Panc1 (cell line): ENCODE data around the gene HK1. TPM values are rescaled to one million over a fixed set of nuclear protein-coding genes. Genes with fewer than 3 reads are reported as not detected.

Experiments
- ATAC-seq: fragments of 200-7000 bp; cut with Tn5 transposase; 2 replicates; pipeline ENCODE4 v1.9.1; 2020; ENCODE audit warnings: mild to moderate bottlenecking, moderate library complexity
- BruUV-seq: library from RNA; stranded (reverse); fragments of 400-500 nt; replicated peaks from 2 replicates; lab custom pipeline; 2021; lab: Mats Ljungman, UMichigan
- CTCF ChIA-PET: fragments of 300-600 bp; sonication (Branson Sonifier 250); formaldehyde crosslinking; loops from one replicate; lab custom pipeline; 2022; ENCODE audit warnings: antibody characterized with exemption; lab: Charles Lee
- POLR2A ChIA-PET: fragments of 300-600 bp; sonication (Branson Sonifier 250); formaldehyde crosslinking; loops from one replicate; lab custom pipeline; 2022; ENCODE audit warnings: antibody characterized with exemption; lab: Charles Lee
- DNase-seq: peaks from one replicate; pipeline ENCODE4 v3.0.0-alpha.2; 2010; ENCODE audit warnings: low read depth, low spot score
- H3K27ac ChIP-seq: 2 replicates; pipeline ENCODE4 v1.5.1; 2011; ENCODE audit warnings: mild to moderate bottlenecking, low read length, inconsistent platforms
- H3K27me3 ChIP-seq: fragments of 200-500 bp; sonication (Bioruptor generic); 2 replicates; pipeline ENCODE4 v1.6.0; 2014; ENCODE audit warnings: low read length, inconsistent platforms; ENCODE audit not compliant: control insufficient read depth, insufficient read depth
- H3K36me3 ChIP-seq: fragments of 200-500 bp; sonication (Bioruptor generic); 2 replicates; pipeline ENCODE4 v1.5.1; 2014; ENCODE audit warnings: inconsistent platforms, mild to moderate bottlenecking, low read length, moderate library complexity; ENCODE audit not compliant: control insufficient read depth, insufficient read depth
- H3K4me1 ChIP-seq: 2 replicates; pipeline ENCODE4 v1.5.1; 2011; ENCODE audit warnings: inconsistent platforms, mild to moderate bottlenecking, low read length, moderate library complexity; ENCODE audit not compliant: control insufficient read depth, insufficient read depth
- H3K4me3 ChIP-seq, 2 experiments: 2 replicates each; pipeline ENCODE4 v1.5.1; 2011 to 2012; ENCODE audit warnings: low read depth in 2 of 2, low read length in 2 of 2, mild to moderate bottlenecking in 2 of 2, inconsistent platforms in 1 of 2, moderate library complexity in 1 of 2
- H3K9me3 ChIP-seq: fragments of 200-500 bp; sonication (Bioruptor generic); 2 replicates; pipeline ENCODE4 v1.5.1; 2014; ENCODE audit warnings: low read depth, mild to moderate bottlenecking, inconsistent platforms, low read length, moderate library complexity; ENCODE audit not compliant: control insufficient read depth, insufficient read depth
- CTCF ChIP-seq: fragments of 450-650 bp; IDR thresholded peaks from 2 replicates; pipeline ENCODE4 v1.5.1; 2017; ENCODE audit warnings: mild to moderate bottlenecking
- POLR2AphosphoS5 ChIP-seq: IDR thresholded peaks from 2 replicates; pipeline ENCODE4 v1.6.1; 2012; ENCODE audit warnings: mild to moderate bottlenecking, low read depth, low read length, moderate library complexity
- REST ChIP-seq, 2 experiments: IDR thresholded peaks; 2 replicates each; pipeline ENCODE4 v1.6.1; 2011 to 2012; ENCODE audit warnings: low read depth in 2 of 2, control low read depth in 1 of 2, low read length in 1 of 2, mild to moderate bottlenecking in 1 of 2, moderate library complexity in 1 of 2; ENCODE audit not compliant: insufficient read depth in 1 of 2
- SIN3A ChIP-seq: IDR thresholded peaks from 2 replicates; pipeline ENCODE4 v1.6.1; 2012; ENCODE audit warnings: low read depth, mild to moderate bottlenecking, low read length, moderate library complexity, borderline replicate concordance; ENCODE audit not compliant: insufficient read depth
- TCF7L2 ChIP-seq: IDR thresholded peaks from 2 replicates; pipeline ENCODE4 v1.6.1; 2011; ENCODE audit warnings: mild to moderate bottlenecking, low read depth, low read length, inconsistent platforms
- in situ Hi-C: cut with HindIII; loops from 2 replicates; pipeline ENCODE4 v1.10.0; 2016; ENCODE audit warnings: low sequenced_read_pairs, low pct_unique_long_range_greater_than_20kb
- intact Hi-C: fragments of 100-400 bp; cut with micrococcal nuclease; formaldehyde crosslinking; loops from one replicate; pipeline ENCODE4 v1.10.0; 2022; ENCODE audit not compliant: unreplicated experiment
- total RNA-seq: library from RNA; stranded (reverse); gene quantifications from one replicate; pipeline ENCODE4 v1.2.1, GENCODE V29; 2021; ENCODE audit not compliant: unreplicated experiment

The HK1 gene
- total RNA-seq, 1 experiment from 2014 or later, result 74.4 TPM

GRCh38 chr10:69415049-69415448 is 136.8 kb downstream of the HK1 start:
- no peaks in the 10 kb centered on the region for H3K9me3 ChIP-seq
- H3K36me3 ChIP-seq, result no peaks in the 10 kb centered on the region
- H3K27me3 ChIP-seq, result no peaks in the 10 kb centered on the region
- POLR2A ChIA-PET, result interaction anchor here (0.7 kb wide), 1 partner anchor 267 kb away, joined by 4 read pairs; no protein-coding TSS in a partner anchor
- CTCF ChIA-PET, result interaction anchor here (0.6 kb wide), 1 partner anchor 504 kb away, joined by 4 read pairs; no protein-coding TSS in a partner anchor
- ATAC-seq (no peak), DNase-seq (no peak)
- in situ Hi-C loops (no loop called here), intact Hi-C loops (no loop called here)
- H3K4me3 ChIP-seq, result no peak overlapping the region
- no peak overlapping the region for H3K27ac ChIP-seq
- no TSS peak for BruUV-seq
- TF ChIP-seq TCF7L2 (no peak), CTCF (no peak), SIN3A (no peak), REST (IDR thresholded peaks at IDR 0.05; ENCODE audit: insufficient read depth in 1 of 2, low read depth in 2 of 2, low read length in 1 of 2) (no peak), POLR2AphosphoS5 (no peak)
- no peaks in the 10 kb centered on the region for H3K4me1 ChIP-seq

- CTCF ChIA-PET, result no interaction called here
Measured at GRCh38 chr10:69415951-69416350, 137.7 kb downstream of the HK1 start.

More at GRCh38 chr10:69415951-69416350, 137.7 kb downstream of the HK1 start:
- in situ Hi-C loops (no loop called here), intact Hi-C loops (no loop called here)
- POLR2A ChIA-PET, result no interaction called here
- H3K27ac ChIP-seq, result no peak overlapping the region
- no peaks in the 10 kb centered on the region for H3K36me3 ChIP-seq
- no peak for DNase-seq
- BruUV-seq, result no TSS peak
- H3K4me3 ChIP-seq, result no peak overlapping the region
- no peak for ATAC-seq
- no peaks in the 10 kb centered on the region for H3K4me1 ChIP-seq
- TF ChIP-seq CTCF, result no peak
- TF ChIP-seq POLR2AphosphoS5, result no peak
- TF ChIP-seq TCF7L2, result no peak
- no peak for TF ChIP-seq SIN3A
- TF ChIP-seq REST (IDR thresholded peaks at IDR 0.05; ENCODE audit: insufficient read depth in 1 of 2, low read depth in 2 of 2, low read length in 1 of 2), result no peak
- H3K27me3 ChIP-seq, result no peaks in the 10 kb centered on the region
- no peaks in the 10 kb centered on the region for H3K9me3 ChIP-seq
